GM20000 (cell line): ENCODE measurements around the gene C10orf53.

Source experiments
- DNase-seq: peaks from one replicate; pipeline ENCODE4 v3.0.0; 2012; ENCODE audit warnings: low spot score
- CTCF ChIP-seq: IDR thresholded peaks from 2 replicates; pipeline ENCODE4 v1.5.1; 2012; ENCODE audit warnings: mild to moderate bottlenecking, control low read depth; ENCODE audit errors: extremely low read depth, missing control alignments

Gene C10orf53

DNA sequence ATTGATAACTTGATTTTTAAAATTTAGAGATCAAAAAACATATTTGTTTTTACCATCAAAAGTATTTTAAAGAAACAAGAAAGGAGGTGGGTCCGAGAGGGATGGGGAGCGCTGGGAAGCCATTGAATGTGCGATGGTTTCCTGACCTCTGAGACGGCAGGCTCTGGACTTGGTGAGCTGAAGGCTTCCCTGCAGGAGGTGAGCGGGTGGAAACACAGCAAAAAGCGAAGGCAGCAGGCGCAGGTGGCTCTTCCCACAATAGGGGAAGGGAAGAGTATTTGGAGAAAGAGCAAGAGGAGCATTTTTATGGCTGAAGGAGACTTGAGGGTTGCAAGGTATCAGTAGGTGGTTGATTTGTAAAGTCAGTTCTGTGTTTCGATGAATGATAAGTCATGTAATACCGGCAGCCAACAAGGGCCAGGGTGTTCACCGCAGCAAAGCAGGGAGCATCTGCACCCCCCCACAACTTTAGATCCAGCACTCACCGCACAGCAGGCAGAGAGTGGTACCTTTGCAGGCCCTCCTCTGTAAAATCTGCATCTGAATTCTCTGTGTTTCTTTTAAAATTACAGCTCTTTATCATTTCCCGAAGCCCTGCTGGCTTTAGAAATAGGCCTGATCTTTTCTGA lies 10.5 kb downstream of the C10orf53 start:
- TF ChIP-seq CTCF = no peak
- no peak for DNase-seq

GRCh38 chr10:49690698-49691356 lies 11.4 kb downstream of the C10orf53 start:
- TF ChIP-seq CTCF = no peak
- no peak for DNase-seq

DNA sequence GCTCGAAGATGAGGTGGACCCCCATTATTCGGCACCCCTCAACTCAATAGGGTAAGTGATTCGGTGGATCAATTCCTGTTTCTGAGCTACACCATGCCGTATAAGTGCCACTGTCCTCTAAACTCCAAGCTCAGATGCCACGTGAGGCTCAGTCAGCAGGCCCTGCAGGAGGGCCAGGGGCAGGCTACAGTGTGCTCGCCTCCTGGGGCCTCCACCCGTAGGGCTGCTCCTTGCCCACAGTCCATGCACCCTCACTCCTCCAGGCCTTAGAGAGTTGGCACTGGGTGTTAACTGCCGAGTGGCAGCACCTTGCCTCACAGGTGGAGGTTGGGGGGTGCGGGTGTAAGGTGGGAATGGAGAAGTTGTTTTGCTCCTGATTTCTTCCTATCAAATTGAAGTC lies 12.1 kb downstream of the C10orf53 start:
- no peak for DNase-seq
- TF ChIP-seq CTCF = no peak

- no peak for TF ChIP-seq CTCF
- no peak for DNase-seq
These were observed 15.0 kb downstream of the C10orf53 start for GRCh38 chr10:49694466-49694865.

DNA sequence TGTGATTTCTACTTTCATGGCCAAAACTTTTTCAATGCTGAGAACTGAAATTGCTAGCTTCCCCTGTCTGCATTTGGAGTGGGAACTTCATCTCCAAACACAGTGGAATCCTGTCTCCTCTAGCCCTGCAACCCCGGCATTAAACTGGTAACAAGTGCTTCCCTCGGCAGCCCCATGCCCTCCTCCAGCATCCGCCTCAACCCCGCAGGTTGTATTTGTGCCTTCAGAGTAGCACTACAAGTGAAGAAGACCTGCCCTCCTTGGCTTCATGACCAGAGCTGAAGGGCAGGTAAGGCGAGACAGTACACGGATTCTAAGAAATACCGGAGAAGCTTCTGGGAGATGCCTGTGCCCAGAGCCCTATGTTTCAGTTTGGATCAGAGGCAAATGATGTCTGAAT lies 16.9 kb downstream of the C10orf53 start:
- TF ChIP-seq CTCF = no peak
- no peak for DNase-seq

DNA sequence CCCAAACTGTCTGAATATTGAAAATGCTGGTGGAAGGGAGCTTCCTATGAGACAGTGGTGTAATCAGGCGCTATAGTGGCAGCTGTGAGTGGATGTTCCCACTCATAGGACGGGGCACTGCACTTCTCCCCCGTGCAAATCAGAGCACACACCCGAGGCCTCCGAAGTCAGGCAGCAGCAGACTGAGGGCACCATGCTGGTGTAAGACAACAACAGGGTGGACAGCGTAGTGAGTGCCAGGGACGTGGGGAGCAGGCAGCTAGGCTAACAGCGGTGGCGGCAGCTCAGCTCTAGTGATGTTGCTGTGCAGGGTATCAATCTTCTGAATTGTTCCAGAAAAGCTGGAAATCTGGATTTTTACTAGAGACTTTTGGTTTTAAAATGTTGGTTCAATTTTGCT lies 19.2 kb downstream of the C10orf53 start:
- TF ChIP-seq CTCF = no peak
- DNase-seq = no peak

DNA sequence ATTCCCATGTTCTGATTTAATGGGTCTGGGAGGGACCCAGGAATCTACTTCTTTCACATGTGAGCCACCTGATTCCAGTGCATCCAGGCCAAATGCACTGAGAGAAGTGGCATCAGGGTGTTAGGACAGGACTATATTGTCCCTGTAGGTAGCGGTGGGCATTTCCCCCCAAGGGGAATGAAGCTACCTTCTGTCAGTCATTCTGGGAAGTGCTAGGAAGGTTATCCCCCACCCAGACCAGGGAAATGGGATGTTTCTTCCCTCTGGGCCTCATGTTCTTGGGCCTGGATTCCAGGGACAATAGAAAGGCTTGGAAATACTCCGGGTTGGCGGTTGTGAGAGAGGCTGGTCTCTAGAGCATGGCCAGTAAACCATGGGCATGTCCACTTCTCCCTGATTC lies 20.8 kb downstream of the C10orf53 start:
- no peak for TF ChIP-seq CTCF
- DNase-seq = no peak
